ENCODE data around the gene CXADR.

The CXADR gene

DNA sequence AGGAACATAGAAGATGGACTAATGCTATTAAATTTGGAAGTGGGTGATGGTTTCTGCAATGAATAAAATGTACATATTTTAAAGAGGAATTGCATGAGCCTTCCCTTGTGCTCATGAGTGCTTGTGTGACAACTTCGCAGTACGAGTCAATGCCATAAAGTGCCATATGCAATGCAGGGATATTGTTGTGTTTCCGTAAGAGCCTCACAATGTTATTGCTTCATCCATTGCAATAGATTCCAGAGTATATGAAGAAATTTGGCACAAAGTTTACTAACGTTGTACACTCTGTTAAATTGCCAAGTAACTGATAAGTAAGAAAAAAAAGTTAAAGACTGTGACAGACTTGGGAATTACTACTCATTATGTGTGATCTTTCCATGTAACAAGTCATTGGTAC lies 77.6 kb downstream of the CXADR start:
- DNase-seq (ENCODE audit: low spot score) (no peak), FAIRE-seq (no peak)

- peak; percentile 4 for FAIRE-seq
- no peak for DNase-seq (ENCODE audit: low spot score)
Observed at GRCh38 chr21:17597680-17598079, 84.8 kb downstream of the CXADR start.

GRCh38 chr21:17598437-17598836 lies 85.6 kb downstream of the CXADR start:
- FAIRE-seq (no peak), DNase-seq (ENCODE audit: low spot score) (no peak)

DNA sequence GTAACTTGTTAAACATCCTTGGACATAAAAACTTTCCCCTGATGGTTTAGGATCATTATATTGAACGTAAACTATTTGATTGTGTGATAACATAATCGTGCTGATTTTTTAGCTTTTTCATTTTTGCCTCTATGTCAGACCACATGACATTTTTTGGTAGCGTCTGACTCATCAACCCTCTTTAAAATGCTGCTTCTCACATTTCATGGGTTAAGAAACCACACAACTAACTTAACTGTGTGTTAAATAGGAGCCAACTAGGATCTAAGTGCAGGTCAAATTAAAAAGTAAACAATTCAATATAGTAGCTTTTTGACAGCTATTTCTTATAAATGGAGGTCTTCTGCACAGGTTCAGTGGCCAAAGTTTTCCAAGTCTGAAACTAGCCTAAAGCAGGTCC lies 90.0 kb downstream of the CXADR start:
- FAIRE-seq (no peak), DNase-seq (ENCODE audit: low spot score) (no peak)

DNA sequence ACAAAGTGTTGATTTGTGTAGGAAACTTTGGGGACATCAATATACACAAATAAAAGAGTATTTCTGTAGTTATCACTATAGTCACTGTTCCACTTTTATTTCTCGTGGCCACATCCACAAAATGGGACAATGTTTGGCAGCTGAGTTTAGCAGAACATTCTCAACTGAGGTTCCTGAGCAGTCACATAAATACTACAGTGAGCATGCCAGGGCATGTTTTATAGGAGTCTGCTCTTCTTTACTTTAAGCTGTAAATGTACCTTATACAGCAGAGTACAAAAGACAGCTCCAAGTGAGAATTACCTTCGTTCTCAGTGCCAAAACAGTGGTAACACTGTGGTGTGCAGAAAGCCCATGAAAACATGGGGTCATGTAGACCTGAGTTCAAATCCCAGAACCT lies 94.8 kb downstream of the CXADR start:
- FAIRE-seq: no peak
- no peak for DNase-seq (ENCODE audit: low spot score)

DNA sequence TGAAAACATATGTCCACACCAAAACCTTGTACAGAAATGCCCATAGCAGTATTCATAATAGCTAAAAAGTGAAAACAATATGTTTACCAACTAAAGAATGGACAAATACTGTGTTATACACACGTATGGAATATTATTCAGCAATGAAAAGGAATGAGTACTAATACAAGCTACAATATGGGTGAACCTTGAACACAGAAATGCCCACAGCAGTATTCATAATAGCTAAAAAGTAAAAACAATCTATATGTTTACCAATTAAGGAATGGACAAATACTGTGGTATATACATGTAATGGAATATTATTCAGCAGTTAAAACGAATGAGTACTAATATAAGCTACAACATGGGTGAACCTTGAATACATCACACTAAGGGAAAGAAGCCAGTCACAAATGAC lies 96.8 kb downstream of the CXADR start:
- no peak for DNase-seq (ENCODE audit: low spot score)
- FAIRE-seq: no peak

DNA sequence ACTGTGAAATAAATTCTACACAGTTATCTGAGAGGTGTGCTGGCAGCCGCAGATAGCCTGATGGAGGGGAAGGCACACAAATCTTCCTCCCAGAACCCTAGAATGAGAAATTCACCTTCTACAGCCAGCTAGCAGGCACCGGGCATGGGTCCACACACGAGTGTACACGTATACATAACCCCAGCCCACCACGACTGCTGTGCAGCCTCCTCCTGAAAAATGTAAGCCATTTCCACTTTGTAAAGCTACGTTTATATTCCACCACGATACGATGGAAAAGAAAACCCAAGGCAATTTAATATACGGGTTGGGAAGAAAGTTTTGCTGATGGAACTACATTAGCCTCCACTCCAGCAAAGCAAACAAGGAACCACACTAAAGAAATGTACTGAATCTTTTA lies 98.1 kb downstream of the CXADR start:
- no peak for FAIRE-seq

DNA sequence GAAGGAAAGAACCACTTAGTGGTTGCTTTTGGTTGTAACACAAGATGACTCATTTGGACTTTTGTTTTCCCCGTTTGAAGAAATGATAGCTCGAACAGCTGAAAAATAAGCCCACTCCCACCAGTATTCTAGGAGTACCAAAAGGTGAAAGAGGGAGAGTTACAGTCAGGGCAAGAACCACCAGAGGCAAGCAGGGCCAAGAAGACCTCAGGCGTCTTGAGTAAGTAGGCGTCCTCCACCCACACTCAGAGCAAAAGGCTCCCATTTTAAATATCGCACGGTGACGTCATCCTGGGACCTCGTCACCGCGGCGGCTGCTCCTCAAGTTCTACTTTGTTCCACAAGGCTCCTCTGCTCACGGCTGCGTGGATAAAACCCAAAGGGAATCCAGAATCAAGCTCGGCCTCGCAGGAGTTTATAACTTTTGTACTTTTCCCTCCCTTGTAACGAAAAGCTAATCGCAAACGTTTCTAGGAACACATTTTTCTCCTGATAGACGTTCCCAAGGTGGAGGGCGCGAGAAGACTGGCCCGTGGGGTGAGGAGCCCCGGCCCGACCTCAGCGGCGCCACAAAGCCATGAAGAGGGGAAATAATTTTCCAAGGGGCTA lies 98.7 kb downstream of the CXADR start:
- DNase-seq (ENCODE audit: low spot score): peak; percentile 65
- no peak for FAIRE-seq

More for the DNA sequence above, 98.1 kb downstream of the CXADR start:
- no peak for DNase-seq (ENCODE audit: low spot score)

DNA sequence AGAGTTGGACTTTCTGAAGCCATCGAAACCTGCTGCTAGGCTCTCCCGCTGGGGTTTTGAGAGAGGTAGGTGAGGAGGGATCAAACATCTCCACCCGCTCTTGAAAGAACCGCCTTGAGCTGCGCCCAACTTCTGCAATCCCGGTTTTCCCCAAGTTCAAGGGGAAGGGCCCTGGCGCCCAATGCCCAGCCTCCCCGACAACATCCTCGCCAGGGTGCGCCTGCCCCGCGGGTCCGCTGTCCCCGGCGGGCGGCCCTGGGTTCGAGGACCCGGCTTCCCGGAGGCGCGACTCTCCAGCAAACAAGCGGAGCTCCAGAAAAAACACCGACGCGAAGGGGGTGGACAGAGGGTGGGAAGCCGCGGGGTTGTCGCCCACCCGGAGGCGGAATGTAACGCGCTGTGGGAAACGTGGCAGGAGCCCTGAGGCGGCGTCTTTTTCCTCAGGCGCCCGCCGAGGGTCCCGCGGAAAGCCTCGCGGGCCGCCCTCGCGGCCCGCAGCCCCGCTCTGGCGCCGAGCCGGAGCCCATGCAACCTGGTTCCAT lies 99.3 kb downstream of the CXADR start:
- FAIRE-seq (no peak), DNase-seq (ENCODE audit: low spot score) (no peak)

DNA sequence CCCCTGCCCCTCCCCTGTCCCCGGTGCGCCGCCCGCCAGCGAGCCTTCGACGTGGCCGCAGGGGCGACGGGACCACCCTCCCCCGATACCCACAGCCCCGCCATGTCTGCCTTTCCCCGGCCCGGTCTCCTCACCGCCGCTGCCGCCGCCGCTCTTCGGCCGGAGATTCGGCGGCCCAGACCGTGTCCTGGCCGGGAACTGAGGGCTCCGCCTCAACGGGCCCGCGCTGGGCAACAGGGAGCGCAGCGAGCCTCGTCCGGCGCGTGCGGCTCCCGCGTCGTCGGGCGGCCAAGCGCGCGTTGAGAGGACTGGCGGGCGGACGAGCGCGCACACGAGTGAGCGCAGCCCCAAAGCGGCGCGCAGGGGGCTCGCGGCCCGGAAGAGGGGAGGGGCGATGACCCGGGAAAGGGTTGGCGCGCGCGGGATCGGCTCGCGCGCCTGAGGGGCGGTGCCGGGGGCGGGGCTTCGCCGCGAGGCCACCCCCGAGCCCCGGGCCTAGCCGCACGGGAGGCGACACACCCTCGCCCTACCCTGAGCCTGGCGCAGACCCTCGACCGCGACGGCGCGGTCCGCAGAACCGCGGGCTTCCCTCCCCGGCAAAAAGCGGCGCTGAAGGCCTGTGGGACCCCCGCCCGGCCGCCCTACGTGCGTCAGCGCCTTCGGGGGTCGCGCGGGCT lies 99.9 kb downstream of the CXADR start, which contains the start of gene BTG3:
Gene BTG3 (minus strand): TSS at position 337 of the 677 bp plus-strand sequence. CDS start 3,757 bp downstream, outside the sequence.
- DNase-seq (ENCODE audit: low spot score) (peak; percentile 62), FAIRE-seq (no peak)

DNA sequence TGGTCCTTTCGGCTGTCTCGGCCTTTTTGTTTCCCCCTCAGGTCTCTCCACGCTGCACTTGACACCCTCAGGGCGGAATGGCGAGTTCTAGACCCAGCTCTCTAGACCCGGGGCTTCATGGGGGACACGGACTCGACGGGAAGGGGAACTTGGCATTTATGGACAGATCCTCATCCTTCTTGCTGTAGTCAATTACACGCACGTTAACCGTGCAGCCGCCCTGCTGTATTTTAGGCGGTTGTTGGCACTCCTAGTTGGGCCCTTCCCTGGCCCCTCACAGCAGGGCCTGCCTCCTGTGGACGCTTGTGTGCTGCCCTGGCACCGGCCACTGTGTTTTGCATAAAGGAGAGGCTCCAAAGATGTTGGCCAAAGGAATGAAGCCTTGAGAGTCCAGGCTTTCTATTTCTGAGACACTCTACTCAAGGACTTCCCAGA lies 100.4 kb downstream of the CXADR start:
- FAIRE-seq (no peak), DNase-seq (ENCODE audit: low spot score) (no peak)

- FAIRE-seq (no peak), DNase-seq (ENCODE audit: low spot score) (no peak)
Observed at GRCh38 chr21:17616831-17617230, 104.0 kb downstream of the CXADR start.

- FAIRE-seq (no peak), DNase-seq (ENCODE audit: low spot score) (no peak)
Observed at GRCh38 chr21:17622018-17622417, 109.2 kb downstream of the CXADR start.

GRCh38 chr21:17631195-17631594 lies 118.4 kb downstream of the CXADR start:
- DNase-seq (ENCODE audit: low spot score): no peak
- FAIRE-seq: no peak

GRCh38 chr21:17636711-17637110 lies 123.9 kb downstream of the CXADR start:
- DNase-seq (ENCODE audit: low spot score) (no peak), FAIRE-seq (no peak)

DNA sequence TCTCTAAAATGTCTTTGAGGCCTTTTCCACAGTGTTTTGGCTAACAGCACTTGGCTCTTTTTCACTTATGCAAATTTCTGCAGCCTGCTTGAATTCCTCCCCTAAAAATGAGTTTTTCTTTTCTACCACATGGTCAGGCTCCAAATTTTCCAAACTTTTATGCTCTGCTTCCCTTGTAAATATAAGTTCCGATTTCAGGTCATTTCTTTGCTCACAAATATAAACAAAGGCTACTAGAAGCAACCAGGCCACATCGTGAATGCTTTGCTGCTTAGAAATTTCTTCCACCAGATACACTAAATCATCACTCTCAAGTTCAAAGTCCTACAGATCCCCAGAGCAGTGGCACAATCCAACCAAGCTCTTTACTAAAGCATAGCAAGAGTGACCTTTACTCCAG lies 128.0 kb downstream of the CXADR start:
- no peak for DNase-seq (ENCODE audit: low spot score)
- no peak for FAIRE-seq

Data from RCC 7860 (cell line).